Activated naive CD4-positive, alpha-beta T cell treated with anti-CD3 and anti-CD28 coated beads, Interleukin-2, amount 10 ng/mL, durations not matched to agents 7 days and 5 days (primary cell): ENCODE results near the gene FAM169A.
"Not testable (repeated sequence)": the region's sequence is repeated elsewhere in the genome, so short reads cannot be mapped to it uniquely, and the experiment has no call there.

Experiments used
- CTCF ChIA-PET: fragments of 350-600 bp; sonication (Branson Sonifier 250); formaldehyde crosslinking; loops from one replicate; lab custom pipeline; 2021; ENCODE audit warnings: antibody characterized with exemption; lab: Charles Lee
- DNase-seq: peaks from one replicate; pipeline ENCODE4 v3.0.0-alpha.2; 2020
- H3K27ac Mint-ChIP-seq: one replicate; pipeline ENCODE4 v1.8.0; 2021; ENCODE audit warnings: mild to moderate bottlenecking, moderate library complexity, mixed read lengths
- H3K27me3 Mint-ChIP-seq: one replicate; pipeline ENCODE4 v1.8.0; 2021; ENCODE audit warnings: mild to moderate bottlenecking, mixed read lengths
- H3K36me3 Mint-ChIP-seq: one replicate; pipeline ENCODE4 v1.8.0; 2021; ENCODE audit warnings: mixed read lengths
- H3K4me1 Mint-ChIP-seq: one replicate; pipeline ENCODE4 v1.8.0; 2021; ENCODE audit warnings: mixed read lengths
- H3K4me3 Mint-ChIP-seq: one replicate; pipeline ENCODE4 v1.8.0; 2021; ENCODE audit warnings: mild to moderate bottlenecking, moderate library complexity, mixed read lengths
- H3K9me3 Mint-ChIP-seq: one replicate; pipeline ENCODE4 v1.8.0; 2021; ENCODE audit warnings: mixed read lengths

FAM169A gene

GRCh38 chr5:74801941-74802340 lies 64.2 kb downstream of the FAM169A start:
- Mint-ChIP-seq H3K27me3 (no peaks in the 10 kb centered on the region), H3K4me3 (no peak overlapping the region), H3K4me1 (no peaks in the 10 kb centered on the region), H3K36me3 (no peaks in the 10 kb centered on the region), H3K27ac (no peak overlapping the region), H3K9me3 (no peaks in the 10 kb centered on the region)
- CTCF ChIA-PET = no interaction called here
- DNase-seq = no peak

GRCh38 chr5:74801197-74801596 lies 65.0 kb downstream of the FAM169A start:
- CTCF ChIA-PET = interaction anchor here (0.8 kb wide), 1 partner anchor 19 kb away, joined by 3 read pairs; no protein-coding TSS in a partner anchor

GRCh38 chr5:74798977-74799911 lies 66.9 kb downstream of the FAM169A start:
- CTCF ChIA-PET = no interaction called here
- Mint-ChIP-seq H3K27me3 (no peaks in the 10 kb centered on the region), H3K27ac (no peak overlapping the region), H3K4me3 (no peak overlapping the region), H3K36me3 (peaks cover 2% of the 10 kb centered on the region), H3K9me3 (no peaks in the 10 kb centered on the region), H3K4me1 (no peaks in the 10 kb centered on the region)
- no peak for DNase-seq

More at GRCh38 chr5:74801197-74801596, 65.0 kb downstream of the FAM169A start:
- no peak overlapping the region for H3K4me3 Mint-ChIP-seq
- DNase-seq = no peak
- H3K4me1 Mint-ChIP-seq = no peaks in the 10 kb centered on the region
- no peaks in the 10 kb centered on the region for H3K9me3 Mint-ChIP-seq
- H3K36me3 Mint-ChIP-seq = no peaks in the 10 kb centered on the region
- no peaks in the 10 kb centered on the region for H3K27me3 Mint-ChIP-seq
- H3K27ac Mint-ChIP-seq = no peak overlapping the region

- DNase-seq, H3K27ac Mint-ChIP-seq, H3K36me3 Mint-ChIP-seq, H3K27me3 Mint-ChIP-seq, H3K9me3 Mint-ChIP-seq, H3K4me1 Mint-ChIP-seq, CTCF ChIA-PET, H3K4me3 Mint-ChIP-seq: not testable (repeated sequence)
Observed at GRCh38 chr5:74791669-74792068, 74.5 kb downstream of the FAM169A start.

- CTCF ChIA-PET = interaction anchor here (1.3 kb wide), 1 partner anchor 36 kb away, joined by 3 read pairs; no protein-coding TSS in a partner anchor
- no peak for DNase-seq
- Mint-ChIP-seq H3K9me3 (no peaks in the 10 kb centered on the region), H3K27ac (no peak overlapping the region), H3K27me3 (no peaks in the 10 kb centered on the region), H3K36me3 (peaks cover 3% of the 10 kb centered on the region), H3K4me3 (no peak overlapping the region), H3K4me1 (no peaks in the 10 kb centered on the region)
Observed at GRCh38 chr5:74787424-74787823, 78.8 kb downstream of the FAM169A start.

GRCh38 chr5:74786851-74787250 lies 79.3 kb downstream of the FAM169A start:
- Mint-ChIP-seq H3K4me1 (no peaks in the 10 kb centered on the region), H3K9me3 (no peaks in the 10 kb centered on the region), H3K36me3 (peaks cover under 1% of the 10 kb centered on the region), H3K27ac (no peak overlapping the region), H3K27me3 (no peaks in the 10 kb centered on the region), H3K4me3 (no peak overlapping the region)
- no peak for DNase-seq
- CTCF ChIA-PET = interaction anchor here (1.3 kb wide), 1 partner anchor 36 kb away, joined by 3 read pairs; no protein-coding TSS in a partner anchor

GRCh38 chr5:74778609-74779008 lies 87.6 kb downstream of the FAM169A start:
- Mint-ChIP-seq H3K27me3 (no peaks in the 10 kb centered on the region), H3K36me3 (peaks cover 17% of the 10 kb centered on the region), H3K9me3 (no peaks in the 10 kb centered on the region), H3K27ac (no peak overlapping the region), H3K4me1 (no peaks in the 10 kb centered on the region), H3K4me3 (no peak overlapping the region)
- DNase-seq = no peak
- CTCF ChIA-PET = no interaction called here

GRCh38 chr5:74772359-74772758 lies 93.8 kb downstream of the FAM169A start:
- Mint-ChIP-seq H3K9me3 (no peaks in the 10 kb centered on the region), H3K27ac (no peak overlapping the region), H3K4me3 (no peak overlapping the region), H3K36me3 (peaks cover 35% of the 10 kb centered on the region), H3K4me1 (peaks cover 16% of the 10 kb centered on the region), H3K27me3 (no peaks in the 10 kb centered on the region)
- DNase-seq = no peak
- CTCF ChIA-PET = no interaction called here

GRCh38 chr5:74767579-74767913 lies 98.6 kb downstream of the FAM169A start:
- Mint-ChIP-seq H3K4me3 (peak overlapping the region; percentile 86), H3K36me3 (peaks cover 26% of the 10 kb centered on the region), H3K4me1 (peaks cover 38% of the 10 kb centered on the region), H3K27ac (peak overlapping the region; percentile 94), H3K9me3 (no peaks in the 10 kb centered on the region), H3K27me3 (no peaks in the 10 kb centered on the region)
- DNase-seq = peak; percentile 32
- CTCF ChIA-PET = interaction anchor here (1.5 kb wide), 1 partner anchor 50 kb away, joined by 3 read pairs; no protein-coding TSS in a partner anchor

- CTCF ChIA-PET = interaction anchor here (1.4 to 1.5 kb wide), 2 partner anchors 50 to 136 kb away, joined by 3 to 5 read pairs; no protein-coding TSS in a partner anchor
- Mint-ChIP-seq H3K4me1 (peaks cover 38% of the 10 kb centered on the region), H3K9me3 (no peaks in the 10 kb centered on the region), H3K27ac (peak within 1 kb of the TSS; percentile 94), H3K4me3 (peak within 1 kb of the TSS; percentile 86), H3K27me3 (no peaks in the 10 kb centered on the region), H3K36me3 (peaks cover 29% of the 10 kb centered on the region)
- peak; percentile 96 for DNase-seq
Observed at GRCh38 chr5:74766849-74767578, 99.2 kb downstream of the FAM169A start, which contains the start of the genes GFM2 and NSA2. Gene GFM2 (minus strand): TSS chr5:74767117. CDS start chr5:74763742, 3,375 bp downstream. Gene NSA2 (plus strand): TSS chr5:74767249. CDS start chr5:74767361, 112 bp downstream.

GRCh38 chr5:74766418-74766848 lies 99.8 kb downstream of the FAM169A start:
- Mint-ChIP-seq H3K4me1 (peaks cover 38% of the 10 kb centered on the region), H3K4me3 (peak overlapping the region; percentile 86), H3K27me3 (no peaks in the 10 kb centered on the region), H3K36me3 (peaks cover 29% of the 10 kb centered on the region), H3K27ac (peak overlapping the region; percentile 94), H3K9me3 (no peaks in the 10 kb centered on the region)
- CTCF ChIA-PET = interaction anchor here (1.4 to 1.5 kb wide), 2 partner anchors 49 to 137 kb away, joined by 3 to 5 read pairs; no protein-coding TSS in a partner anchor
- DNase-seq = peak; percentile 23

GRCh38 chr5:74765929-74766328 lies 100.3 kb downstream of the FAM169A start:
- no peaks in the 10 kb centered on the region for H3K27me3 Mint-ChIP-seq
- peak overlapping the region; percentile 86 for H3K4me3 Mint-ChIP-seq
- H3K9me3 Mint-ChIP-seq = no peaks in the 10 kb centered on the region
- H3K36me3 Mint-ChIP-seq = peaks cover 28% of the 10 kb centered on the region
- no peak overlapping the region for H3K27ac Mint-ChIP-seq
- DNase-seq = no peak
- CTCF ChIA-PET = interaction anchor here (1.4 kb wide), 1 partner anchor 137 kb away, joined by 5 read pairs; no protein-coding TSS in a partner anchor
- H3K4me1 Mint-ChIP-seq = peaks cover 38% of the 10 kb centered on the region

GRCh38 chr5:74765201-74765600 lies 101.0 kb downstream of the FAM169A start:
- Mint-ChIP-seq H3K36me3 (peaks cover 26% of the 10 kb centered on the region), H3K4me3 (peak overlapping the region; percentile 86), H3K4me1 (peaks cover 38% of the 10 kb centered on the region), H3K9me3 (no peaks in the 10 kb centered on the region), H3K27me3 (no peaks in the 10 kb centered on the region), H3K27ac (peak overlapping the region; percentile 35)
- DNase-seq = no peak
- CTCF ChIA-PET = no interaction called here

- Mint-ChIP-seq H3K27me3 (no peaks in the 10 kb centered on the region), H3K27ac (no peak overlapping the region), H3K9me3 (no peaks in the 10 kb centered on the region), H3K36me3 (peaks cover 20% of the 10 kb centered on the region), H3K4me1 (peaks cover 31% of the 10 kb centered on the region), H3K4me3 (no peak overlapping the region)
- CTCF ChIA-PET = interaction anchor here (1.2 kb wide), 1 partner anchor 163 kb away, joined by 3 read pairs; no protein-coding TSS in a partner anchor
- DNase-seq = no peak
Observed at GRCh38 chr5:74763504-74763903, 102.7 kb downstream of the FAM169A start.
